Measurements from ENCODE around the gene EHD2. TPM values are rescaled to one million over a fixed set of nuclear protein-coding genes. Genes with fewer than 3 reads are reported as not detected.
A peak's percentile ranks its signal among the peaks of the same experiment; 100 is the strongest.

The EHD2 gene
- total and polyA plus RNA-seq, 2 of the 13 experiments (the other 11 are each of a cell fraction or from before 2014, with no cell fraction given), result 0.09 to 0.28 TPM

DNA sequence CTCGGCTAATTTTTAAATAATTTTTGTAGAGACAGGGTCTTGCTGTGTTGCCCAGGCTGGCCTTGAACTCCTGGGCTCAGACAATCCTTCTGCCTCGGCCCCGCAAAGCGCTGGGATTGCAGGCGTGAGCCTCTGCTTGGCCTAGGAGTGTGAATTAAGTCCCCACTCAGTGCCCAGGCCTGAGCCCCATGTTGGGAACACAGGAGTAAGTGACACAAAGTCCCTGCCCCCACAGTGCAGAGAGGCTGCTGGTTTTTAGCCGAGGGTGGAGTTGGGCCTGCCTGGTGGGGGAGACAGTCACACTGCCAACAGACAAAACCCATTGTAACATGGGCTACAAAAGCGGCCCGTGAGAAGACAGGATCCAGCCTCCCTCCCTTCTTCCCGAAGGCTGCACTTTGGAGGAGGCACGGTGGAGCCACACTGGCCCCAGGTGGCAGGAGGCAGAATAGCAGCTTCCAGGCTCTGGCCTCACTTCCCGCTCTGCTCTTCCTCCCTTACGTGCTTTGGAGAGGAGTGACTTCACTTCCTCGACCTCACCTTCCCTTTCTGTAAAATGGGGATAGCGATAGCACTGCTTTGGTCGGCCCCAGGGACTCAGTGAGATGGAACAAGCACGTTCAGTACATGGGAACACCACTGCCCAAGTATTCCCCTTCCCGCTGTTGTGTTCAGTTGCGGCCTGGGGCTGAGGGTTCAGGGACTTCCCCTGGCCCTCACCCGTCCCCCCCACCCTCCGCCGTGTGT, 15.2 kb upstream of the EHD2 start (continued):
- TF ChIP-seq SRSF1 (optimal IDR thresholded peaks at IDR 0.05; ENCODE audit: low read depth, low read length), result no peak
- no peak for TF ChIP-seq NFYB (CRISPR knock-in tag; IDR thresholded peaks at IDR 0.05)
- TF ChIP-seq MBD4 (IDR thresholded peaks at IDR 0.05; ENCODE audit: borderline replicate concordance, low read length), result no peak
- TF ChIP-seq ZNF333 (CRISPR knock-in tag; IDR thresholded peaks at IDR 0.05; ENCODE audit: borderline replicate concordance), result no peak
- no peak for TF ChIP-seq GTF2F1 (IDR thresholded peaks at IDR 0.05; ENCODE audit: low read length)
- TF ChIP-seq HMGA1 (CRISPR knock-in tag; conservative IDR thresholded peaks at IDR 0.05), result no peak
- no peak for TF ChIP-seq HHEX (CRISPR knock-in tag; IDR thresholded peaks at IDR 0.05)
- TF ChIP-seq ZNF3 (CRISPR knock-in tag; IDR thresholded peaks at IDR 0.05), result no peak
- TF ChIP-seq, protein P1, sequence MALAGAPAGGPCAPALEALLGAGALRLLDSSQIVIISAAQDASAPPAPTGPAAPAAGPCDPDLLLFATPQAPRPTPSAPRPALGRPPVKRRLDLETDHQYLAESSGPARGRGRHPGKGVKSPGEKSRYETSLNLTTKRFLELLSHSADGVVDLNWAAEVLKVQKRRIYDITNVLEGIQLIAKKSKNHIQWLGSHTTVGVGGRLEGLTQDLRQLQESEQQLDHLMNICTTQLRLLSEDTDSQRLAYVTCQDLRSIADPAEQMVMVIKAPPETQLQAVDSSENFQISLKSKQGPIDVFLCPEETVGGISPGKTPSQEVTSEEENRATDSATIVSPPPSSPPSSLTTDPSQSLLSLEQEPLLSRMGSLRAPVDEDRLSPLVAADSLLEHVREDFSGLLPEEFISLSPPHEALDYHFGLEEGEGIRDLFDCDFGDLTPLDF (CRISPR knock-in tag; IDR thresholded peaks at IDR 0.05), result no peak
- no peak for TF ChIP-seq ZNF768 (CRISPR knock-in tag; IDR thresholded peaks at IDR 0.05)
- TF ChIP-seq FOXC1 (CRISPR knock-in tag; IDR thresholded peaks at IDR 0.05; ENCODE audit: borderline replicate concordance), result peak; percentile 50; the same call in 1 of the 2 replicates
- TF ChIP-seq RAD51 (IDR thresholded peaks at IDR 0.05; ENCODE audit: borderline replicate concordance), result no peak
- TF ChIP-seq SRSF4 (IDR thresholded peaks at IDR 0.05; ENCODE audit: low read depth, low read length, poor library complexity, severe bottlenecking), result no peak
- TF ChIP-seq ZNF746 (CRISPR knock-in tag; IDR thresholded peaks at IDR 0.05), result no peak
- TF ChIP-seq HNRNPH1 (optimal IDR thresholded peaks at IDR 0.05; ENCODE audit: low read depth, low read length), result no peak
- TF ChIP-seq MEIS1 (CRISPR knock-in tag; IDR thresholded peaks at IDR 0.05; ENCODE audit: borderline replicate concordance), result no peak
- no peak for TF ChIP-seq SUZ12 (IDR thresholded peaks at IDR 0.05; ENCODE audit: low read depth, low read length)
- TF ChIP-seq ZNF816 (CRISPR knock-in tag; IDR thresholded peaks at IDR 0.05; ENCODE audit: borderline replicate concordance), result no peak
- no peak for TF ChIP-seq ZBTB3 (CRISPR knock-in tag; IDR thresholded peaks at IDR 0.05; ENCODE audit: borderline replicate concordance, low read depth)
- TF ChIP-seq ZKSCAN5 (CRISPR knock-in tag; IDR thresholded peaks at IDR 0.05), result 0 out of 2 replicates have a peak, but pooled peaks have one; percentile 74
- no peak for TF ChIP-seq KLF16 (CRISPR knock-in tag; IDR thresholded peaks at IDR 0.05)
- no peak for TF ChIP-seq NR1H2 (CRISPR knock-in tag; IDR thresholded peaks at IDR 0.05; ENCODE audit: borderline replicate concordance, low read depth)
- TF ChIP-seq, protein P2, sequence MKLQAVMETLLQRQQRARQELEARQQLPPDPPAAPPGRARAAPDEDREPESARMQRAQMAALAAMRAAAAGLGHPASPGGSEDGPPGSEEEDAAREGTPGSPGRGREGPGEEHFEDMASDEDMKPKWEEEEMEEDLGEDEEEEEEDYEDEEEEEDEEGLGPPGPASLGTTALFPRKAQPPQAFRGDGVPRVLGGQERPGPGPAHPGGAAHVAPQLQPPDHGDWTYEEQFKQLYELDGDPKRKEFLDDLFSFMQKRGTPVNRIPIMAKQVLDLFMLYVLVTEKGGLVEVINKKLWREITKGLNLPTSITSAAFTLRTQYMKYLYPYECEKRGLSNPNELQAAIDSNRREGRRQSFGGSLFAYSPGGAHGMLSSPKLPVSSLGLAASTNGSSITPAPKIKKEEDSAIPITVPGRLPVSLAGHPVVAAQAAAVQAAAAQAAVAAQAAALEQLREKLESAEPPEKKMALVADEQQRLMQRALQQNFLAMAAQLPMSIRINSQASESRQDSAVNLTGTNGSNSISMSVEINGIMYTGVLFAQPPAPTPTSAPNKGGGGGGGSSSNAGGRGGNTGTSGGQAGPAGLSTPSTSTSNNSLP (IDR thresholded peaks at IDR 0.05; ENCODE audit: low read depth, low read length), result no peak
- TF ChIP-seq ZFP36L1 (CRISPR knock-in tag; IDR thresholded peaks at IDR 0.05), result no peak
- TF ChIP-seq HNRNPUL1 (IDR thresholded peaks at IDR 0.05; ENCODE audit: low read depth, low read length), result no peak
- TF ChIP-seq MXI1 (IDR thresholded peaks at IDR 0.05; ENCODE audit: borderline replicate concordance, low read depth, low read length), result peak; percentile 48; the same call in 1 of the 3 replicates
- TF ChIP-seq ZFP1 (CRISPR knock-in tag; IDR thresholded peaks at IDR 0.05), result no peak
- TF ChIP-seq U2AF1 (optimal IDR thresholded peaks at IDR 0.05; ENCODE audit: low read depth, low read length), result peak; percentile 53
- TF ChIP-seq NFRKB (IDR thresholded peaks at IDR 0.05), result no peak

Measured in HepG2 (cell line).